Ovary (tissue), 9 donors: ENCODE measurements around the gene GSG1L. TPM values are rescaled to one million over a fixed set of nuclear protein-coding genes. Genes with fewer than 3 reads are reported as not detected.

Experiments used
- DNase-seq, 5 donors: peaks; one replicate each; pipeline ENCODE4 v3.0.0-alpha.2; 2019 to 2020
- H3K27ac ChIP-seq, 2 donors: fragments of 200-600 bp; one replicate each; pipeline versions ENCODE4 v1.5.1 to v1.8.0; 2019 to 2022
- H3K27me3 ChIP-seq: fragments of 200-600 bp; one replicate; pipeline ENCODE4 v1.8.0; 2022
- H3K36me3 ChIP-seq: fragments of 200-600 bp; sonication (generic); one replicate; pipeline ENCODE4 v1.5.1; 2019
- H3K4me1 ChIP-seq: one replicate; pipeline ENCODE4 v1.8.1; 2013; ENCODE audit warnings: mild to moderate bottlenecking, moderate library complexity; ENCODE audit not compliant: insufficient read depth
- H3K4me3 ChIP-seq: fragments of 200-600 bp; sonication (generic); one replicate; pipeline ENCODE4 v1.5.1; 2017
- H3K9me3 ChIP-seq, 2 donors: fragments of 200-600 bp in 1 of 2; sonication (generic) in 1 of 2; one replicate each; pipeline versions ENCODE4 v1.5.1 to v1.8.1; 2013 to 2019; ENCODE audit warnings: mild to moderate bottlenecking in 1 of 2, moderate library complexity in 1 of 2
- CTCF ChIP-seq, 3 donors: fragments of 450-650 bp in 2 of 3; fragments of 200-600 bp in 1 of 3; IDR thresholded peaks; one replicate each; pipeline versions ENCODE4 v1.5.1 to v1.8.0; 2016 to 2022; ENCODE audit warnings: antibody characterized with exemption in 3 of 3, mild to moderate bottlenecking in 1 of 3
- EP300 ChIP-seq: sonication (generic); formaldehyde crosslinking; IDR thresholded peaks from one replicate; pipeline ENCODE4 v1.6.1; 2017; ENCODE audit warnings: antibody characterized with exemption
- POLR2A ChIP-seq: fragments of 450-650 bp; IDR thresholded peaks from one replicate; pipeline ENCODE4 v1.6.1; 2017; ENCODE audit warnings: antibody characterized with exemption, mild to moderate bottlenecking, moderate library complexity
- WGBS, 3 donors: extraction: QIAGEN DNeasy Blood & Tissue Kit in 1 of 3; methylation state at CpG; one replicate each; pipeline versions ENCODE4 v1.1.5 to v1.1.7; 2013 to 2017; 5-methylcytosine and 5-hydroxymethylcytosine counted together
- intact Hi-C, 4 donors: fragments of 100-400 bp; cut with DNase I; formaldehyde crosslinking; loops; one replicate each; pipeline versions ENCODE4 v1.11.0 to v1.15.1; 2022 to 2023
- polyA plus RNA-seq, 2 donors: library from polyadenylated mRNA; stranded (reverse); fragments of 200-250 nt in 1 of 2; fragments of 350-450 nt in 1 of 2; fragmentation: Illumina TruSeq in 1 of 2; extraction: RNeasy Lipid Tissue Mini Kit (QIAGEN cat#74804) in 1 of 2; gene quantifications; one replicate each; pipeline ENCODE4 v1.2.3, GENCODE V29; 2013 to 2014
- total RNA-seq, 7 donors: library from RNA; depleted of rRNA in 2 of 7; stranded (reverse); fragments of >200 nt in 2 of 7; fragmentation: NEBNext Ultra II Directional in 3 of 7; extraction: Animal tissue kit (Norgen Biotek cat#: 25700) in 3 of 7; gene quantifications; one replicate each; pipeline versions ENCODE4 v1.1.0 to v1.2.4, GENCODE V29; 2016 to 2023
- donor health status: DM: no; HTN: no; CAD: no; lungs with moderate emphysema.
- donor health status: DM: no; HTN: no; CAD: no.
- donor health status: Bipolar disorder and iron deficiency.
- donor health status: DM: yes; HTN: yes; CAD: no.
- donor health status: DM: no; HTN: no; CAD: no.
- donor health status: DM: yes; HTN: yes; CAD: no.

Gene GSG1L
- total and polyA plus RNA-seq, 9 donors = 0.30 to 1.1 (median 0.46) TPM; not detected in 4

- no peaks in the 10 kb centered on the region for H3K9me3 ChIP-seq
- no peak overlapping the region for H3K4me3 ChIP-seq
- no peaks in the 10 kb centered on the region for H3K27me3 ChIP-seq
- no peaks in the 10 kb centered on the region for H3K36me3 ChIP-seq
- no peak for TF ChIP-seq EP300
- TF ChIP-seq CTCF (IDR thresholded peaks at IDR 0.05) = no peak
- no peak for TF ChIP-seq POLR2A
- intact Hi-C loops = no loop called here
- WGBS, 3 donors = 87 to 92% (median 91%) methylated on average over 3 of the region's 3 CpGs
- H3K27ac ChIP-seq = no peak overlapping the region
- no peaks in the 10 kb centered on the region for H3K4me1 ChIP-seq
- DNase-seq = no peak
Measured at GRCh38 chr16:27849621-27850020, 213.9 kb downstream of the GSG1L start.

- H3K36me3 ChIP-seq = no peaks in the 10 kb centered on the region
- no peaks in the 10 kb centered on the region for H3K4me1 ChIP-seq
- H3K27ac ChIP-seq = no peak overlapping the region
- 0 to 3% (median 0%) methylated on average over 2 of the region's 2 CpGs for WGBS, 3 donors
- no peak overlapping the region for H3K4me3 ChIP-seq
- no peaks in the 10 kb centered on the region for H3K9me3 ChIP-seq
- intact Hi-C loops = no loop called here
- no peak for DNase-seq
- TF ChIP-seq POLR2A (no peak), EP300 (no peak), CTCF (IDR thresholded peaks at IDR 0.05) (no peak)
- H3K27me3 ChIP-seq = no peaks in the 10 kb centered on the region
Measured at GRCh38 chr16:27847030-27847550, 216.4 kb downstream of the GSG1L start.

GRCh38 chr16:27844826-27845225, 218.7 kb downstream of the GSG1L start:
- no peaks in the 10 kb centered on the region for H3K27me3 ChIP-seq
- DNase-seq = no peak
- intact Hi-C loops = no loop called here
- TF ChIP-seq EP300 (no peak), CTCF (IDR thresholded peaks at IDR 0.05) (no peak), POLR2A (no peak)
- H3K4me1 ChIP-seq = no peaks in the 10 kb centered on the region
- no peaks in the 10 kb centered on the region for H3K36me3 ChIP-seq
- no peaks in the 10 kb centered on the region for H3K9me3 ChIP-seq
- 76 to 84% (median 78%) methylated on average over 8 of the region's 8 CpGs for WGBS, 3 donors
- H3K4me3 ChIP-seq = no peak overlapping the region
- H3K27ac ChIP-seq = no peak overlapping the region

GRCh38 chr16:27843800-27844199, 219.7 kb downstream of the GSG1L start:
- intact Hi-C loops = no loop called here
- no peak for DNase-seq
- no peaks in the 10 kb centered on the region for H3K4me1 ChIP-seq
- TF ChIP-seq POLR2A (no peak), CTCF (IDR thresholded peaks at IDR 0.05) (no peak), EP300 (no peak)
- no peak overlapping the region for H3K27ac ChIP-seq
- no peaks in the 10 kb centered on the region for H3K9me3 ChIP-seq
- WGBS, 3 donors = 13 to 41% (median 21%) methylated on average over 1 of the region's 1 CpG
- H3K4me3 ChIP-seq = no peak overlapping the region
- no peaks in the 10 kb centered on the region for H3K36me3 ChIP-seq
- no peaks in the 10 kb centered on the region for H3K27me3 ChIP-seq
